Cardiac muscle cell (in vitro differentiated cells and primary cell): Measurements from ENCODE around the gene ASIC1. TPM values are rescaled to one million over a fixed set of nuclear protein-coding genes. Genes with fewer than 3 reads are reported as not detected.

Experiments used
- DNase-seq, 2 donors: peaks; one replicate each; pipeline versions ENCODE4 v3.0.0 to v3.0.0-alpha.2; 2010 to 2017; ENCODE audit warnings: low read depth in 1 of 2, low spot score in 1 of 2
- H3K27ac ChIP-seq: fragments of 200-600 bp; sonication (generic); 2 replicates; pipeline ENCODE4 v1.5.1; 2016
- H3K27me3 ChIP-seq: fragments of 200-600 bp; sonication (generic); 2 replicates; pipeline ENCODE4 v1.6.0; 2016; ENCODE audit warnings: control low read depth
- H3K36me3 ChIP-seq: fragments of 200-600 bp; sonication (generic); 2 replicates; pipeline ENCODE4 v1.5.1; 2016; ENCODE audit warnings: control low read depth
- H3K4me1 ChIP-seq: fragments of 200-600 bp; sonication (generic); 2 replicates; pipeline ENCODE4 v1.8.1; 2017; ENCODE audit warnings: low read depth, mild to moderate bottlenecking, mixed run types
- H3K4me3 ChIP-seq: fragments of 200-600 bp; sonication (generic); 2 replicates; pipeline ENCODE4 v1.5.1; 2016; ENCODE audit warnings: mild to moderate bottlenecking
- H3K9me3 ChIP-seq: fragments of 200-600 bp; sonication (generic); 2 replicates; pipeline ENCODE4 v1.5.1; 2017; ENCODE audit warnings: low read depth, mild to moderate bottlenecking, control low read depth
- CTCF ChIP-seq: IDR thresholded peaks from 2 replicates; pipeline ENCODE4 v1.5.1; 2012; ENCODE audit warnings: low read depth, mild to moderate bottlenecking, low read length
- polyA plus RNA-seq: library from polyadenylated mRNA; unstranded; fragments of >200 nt; fragmentation: Nextera tagmentation; extraction: Ambion mirVana; gene quantifications from 2 replicates; pipeline ENCODE4 v1.2.1, GENCODE V29; 2016
- total RNA-seq: library from RNA; depleted of rRNA; stranded (reverse); fragments of >200 nt; gene quantifications from 2 replicates; pipeline ENCODE4 v1.2.3, GENCODE V29; 2016

Gene ASIC1
- total and polyA plus RNA-seq, 2 experiments from 2014 or later = 4.6 to 7.0 TPM

- TF ChIP-seq CTCF = no peak
- Histone ChIP-seq H3K27me3 (peaks cover 27% of the 10 kb centered on the region), H3K4me1 (peaks cover 8% of the 10 kb centered on the region), H3K4me3 (no peak overlapping the region), H3K9me3 (no peaks in the 10 kb centered on the region), H3K36me3 (no peaks in the 10 kb centered on the region), H3K27ac (no peak overlapping the region)
- DNase-seq = no peak
Observed at GRCh38 chr12:50059440-50060119, 2.2 kb downstream of the ASIC1 start.

- no peak overlapping the region for H3K27ac ChIP-seq
- H3K27me3 ChIP-seq = peaks cover 27% of the 10 kb centered on the region
- no peak overlapping the region for H3K4me3 ChIP-seq
- no peak for TF ChIP-seq CTCF
- H3K9me3 ChIP-seq = no peaks in the 10 kb centered on the region
- peaks cover 8% of the 10 kb centered on the region for H3K4me1 ChIP-seq
- no peak for DNase-seq
- H3K36me3 ChIP-seq = no peaks in the 10 kb centered on the region
Observed at GRCh38 chr12:50060120-50060468, 2.7 kb downstream of the ASIC1 start.

GRCh38 chr12:50061171-50061570 lies 3.8 kb downstream of the ASIC1 start:
- Histone ChIP-seq H3K4me1 (peaks cover 8% of the 10 kb centered on the region), H3K36me3 (no peaks in the 10 kb centered on the region), H3K27ac (no peak overlapping the region), H3K9me3 (no peaks in the 10 kb centered on the region), H3K27me3 (peaks cover 25% of the 10 kb centered on the region), H3K4me3 (no peak overlapping the region)
- TF ChIP-seq CTCF = no peak
- peak in 1 of 2 donors; percentile 67 for DNase-seq

GRCh38 chr12:50061946-50062686 lies 4.7 kb downstream of the ASIC1 start:
- DNase-seq = peak in 1 of 2 donors; percentile 74
- Histone ChIP-seq H3K4me1 (peaks cover under 1% of the 10 kb centered on the region), H3K9me3 (no peaks in the 10 kb centered on the region), H3K36me3 (no peaks in the 10 kb centered on the region), H3K27ac (no peak overlapping the region), H3K4me3 (no peak overlapping the region), H3K27me3 (peaks cover 16% of the 10 kb centered on the region)
- TF ChIP-seq CTCF = no peak

GRCh38 chr12:50062728-50063460 lies 5.5 kb downstream of the ASIC1 start:
- no peaks in the 10 kb centered on the region for H3K4me1 ChIP-seq
- H3K27me3 ChIP-seq = peaks cover 16% of the 10 kb centered on the region
- H3K4me3 ChIP-seq = no peak overlapping the region
- H3K36me3 ChIP-seq = no peaks in the 10 kb centered on the region
- DNase-seq = no peak
- no peaks in the 10 kb centered on the region for H3K9me3 ChIP-seq
- TF ChIP-seq CTCF = no peak
- no peak overlapping the region for H3K27ac ChIP-seq
